ENCODE results near the gene HORMAD1. TPM values are rescaled to one million over a fixed set of nuclear protein-coding genes. Genes with fewer than 3 reads are reported as not detected.

Gene HORMAD1
- total and polyA plus RNA-seq, 4 donors = 0.06 to 0.92 (median 0.35) TPM

GRCh38 chr1:150696995-150697927, 23.4 kb downstream of the HORMAD1 start, which contains the start of gene GOLPH3L:
Gene GOLPH3L (minus strand): TSS chr1:150697154. CDS start chr1:150694838, 2,316 bp downstream.
- TF ChIP-seq SP1 (IDR thresholded peaks at IDR 0.05) = peak; percentile 95
- peak; percentile 64 to 71 for TF ChIP-seq RAD21 (IDR thresholded peaks at IDR 0.05)
- peak in 1 of 2 donors; percentile 66 for TF ChIP-seq GABPA (IDR thresholded peaks at IDR 0.05 in 1 of 2, conservative IDR thresholded peaks at IDR 0.05 in 1 of 2)
- TF ChIP-seq RXRA (IDR thresholded peaks at IDR 0.05) = peak; percentile 56 to 64
- no peak for TF ChIP-seq CTCF (IDR thresholded peaks at IDR 0.05; ENCODE audit: low read depth, low read length, missing input control)
- TF ChIP-seq FOXA1 (IDR thresholded peaks at IDR 0.05) = peak; percentile 68
- TF ChIP-seq HNF4G (IDR thresholded peaks at IDR 0.05) = no peak
- peak; percentile 36 for TF ChIP-seq FOXA2 (IDR thresholded peaks at IDR 0.05)
- peak in 1 of 2 donors; percentile 27 for TF ChIP-seq JUND (IDR thresholded peaks at IDR 0.05)
- TF ChIP-seq YY1 (IDR thresholded peaks at IDR 0.05) = peak; percentile 85
- peak; percentile 46 for TF ChIP-seq REST (IDR thresholded peaks at IDR 0.05)
- TF ChIP-seq NR2F2 (IDR thresholded peaks at IDR 0.05) = no peak
- no peak for TF ChIP-seq EGR1 (IDR thresholded peaks at IDR 0.05; ENCODE audit: low read depth in 2 of 2)
- peak; percentile 64 for TF ChIP-seq TAF1 (conservative IDR thresholded peaks at IDR 0.05)
- peak; percentile 70 for TF ChIP-seq MAX (IDR thresholded peaks at IDR 0.05)
- TF ChIP-seq, protein P1, sequence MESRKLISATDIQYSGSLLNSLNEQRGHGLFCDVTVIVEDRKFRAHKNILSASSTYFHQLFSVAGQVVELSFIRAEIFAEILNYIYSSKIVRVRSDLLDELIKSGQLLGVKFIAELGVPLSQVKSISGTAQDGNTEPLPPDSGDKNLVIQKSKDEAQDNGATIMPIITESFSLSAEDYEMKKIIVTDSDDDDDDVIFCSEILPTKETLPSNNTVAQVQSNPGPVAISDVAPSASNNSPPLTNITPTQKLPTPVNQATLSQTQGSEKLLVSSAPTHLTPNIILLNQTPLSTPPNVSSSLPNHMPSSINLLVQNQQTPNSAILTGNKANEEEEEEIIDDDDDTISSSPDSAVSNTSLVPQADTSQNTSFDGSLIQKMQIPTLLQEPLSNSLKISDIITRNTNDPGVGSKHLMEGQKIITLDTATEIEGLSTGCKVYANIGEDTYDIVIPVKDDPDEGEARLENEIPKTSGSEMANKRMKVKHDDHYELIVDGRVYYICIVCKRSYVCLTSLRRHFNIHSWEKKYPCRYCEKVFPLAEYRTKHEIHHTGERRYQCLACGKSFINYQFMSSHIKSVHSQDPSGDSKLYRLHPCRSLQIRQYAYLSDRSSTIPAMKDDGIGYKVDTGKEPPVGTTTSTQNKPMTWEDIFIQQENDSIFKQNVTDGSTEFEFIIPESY (IDR thresholded peaks at IDR 0.05) = peak; percentile 13
- peaks cover 3 to 10% (median 6%) of the 10 kb centered on the region in 4 donors for H3K4me1 ChIP-seq (ENCODE audit: control insufficient read depth in 4 of 4, insufficient read depth in 4 of 4, low read length in 3 of 4)

More at GRCh38 chr1:150696995-150697927, 23.4 kb downstream of the HORMAD1 start, which contains the start of gene GOLPH3L:
- Histone ChIP-seq H3K9ac (ENCODE audit: low read depth in 1 of 2, low read length in 2 of 2) (peak within 1 kb of the TSS; percentile 39 to 71), H3K27me3 (ENCODE audit: control insufficient read depth in 4 of 4, insufficient read depth in 4 of 4, low read length in 3 of 4) (no peaks in the 10 kb centered on the region), H3K9me3 (ENCODE audit: control insufficient read depth in 4 of 4, low read length in 3 of 4) (no peaks in the 10 kb centered on the region), H3K36me3 (ENCODE audit: control insufficient read depth in 4 of 4, insufficient read depth in 3 of 4, low read depth in 1 of 4, low read length in 3 of 4) (peaks cover 3 to 16% (median 7%) of the 10 kb centered on the region in 4 donors), H3K4me3 (ENCODE audit: low read depth in 1 of 3, low read length in 3 of 3) (peak within 1 kb of the TSS; percentile 76 to 99 (median 95)), H3K27ac (ENCODE audit: low read depth in 1 of 2, low read length in 2 of 2) (peak within 1 kb of the TSS; percentile 29 to 51)
- DNase-seq (ENCODE audit: low spot score) = peak; percentile 88
- 2% methylated on average over 18 of the region's 18 CpGs for WGBS

Measured in liver (tissue), 9 donors.